Transverse colon (tissue), 4 donors: ENCODE data around the gene ZNF823. TPM values are rescaled to one million over a fixed set of nuclear protein-coding genes. Genes with fewer than 3 reads are reported as not detected.

ENCODE experiments used
- DNase-seq: peaks from one replicate; pipeline ENCODE4 v3.0.0-alpha.2; 2019
- H3K27ac ChIP-seq, 4 donors: fragments of 200-600 bp; sonication (generic); 2 replicates each; pipeline ENCODE4 v1.5.1; 2016 to 2018; ENCODE audit warnings: inconsistent platforms in 4 of 4
- H3K27me3 ChIP-seq: fragments of 200-600 bp; sonication (generic); 2 replicates; pipeline ENCODE4 v1.5.1; 2017; ENCODE audit warnings: inconsistent platforms
- H3K36me3 ChIP-seq, 4 donors: fragments of 200-600 bp; sonication (generic); 2 replicates each; pipeline ENCODE4 v1.5.1; 2017 to 2019; ENCODE audit warnings: inconsistent platforms in 4 of 4
- H3K4me1 ChIP-seq, 4 donors: fragments of 200-600 bp; sonication (generic); 2 replicates each; pipeline ENCODE4 v1.5.1; 2017 to 2020; ENCODE audit warnings: inconsistent platforms in 4 of 4
- H3K4me3 ChIP-seq, 4 donors: fragments of 200-600 bp; sonication (generic); 1 replicate in 1 of 4; 2 replicates in 3 of 4; pipeline versions ENCODE4 v1.5.1 to v1.6.1; 2017 to 2019; ENCODE audit warnings: inconsistent platforms in 4 of 4
- H3K9me3 ChIP-seq, 2 donors: fragments of 200-600 bp; sonication (generic); 2 replicates each; pipeline ENCODE4 v1.5.1; 2017 to 2019; ENCODE audit warnings: inconsistent platforms in 2 of 2
- CTCF ChIP-seq, 5 experiments: fragments of 200-600 bp in 3 of 5; fragments of 450-650 bp in 2 of 5; sonication (generic) in 3 of 5; IDR thresholded peaks; 1 replicate in 2 of 5; 2 replicates in 3 of 5; pipeline ENCODE4 v1.5.1; 2016 to 2017; ENCODE audit warnings: antibody characterized with exemption in 5 of 5, inconsistent platforms in 3 of 5, mild to moderate bottlenecking in 2 of 5, moderate library complexity in 1 of 5
- EP300 ChIP-seq: sonication (generic); formaldehyde crosslinking; IDR thresholded peaks from one replicate; pipeline ENCODE4 v1.6.1; 2017; ENCODE audit warnings: antibody characterized with exemption, low read depth
- POLR2A ChIP-seq: fragments of 450-650 bp; IDR thresholded peaks from one replicate; pipeline ENCODE4 v1.6.1; 2016; ENCODE audit warnings: antibody characterized with exemption, mild to moderate bottlenecking, moderate library complexity
- POLR2AphosphoS5 ChIP-seq, 3 donors: sonication (generic); formaldehyde crosslinking; IDR thresholded peaks; one replicate each; pipeline ENCODE4 v1.6.1; 2016; ENCODE audit warnings: antibody characterized with exemption in 3 of 3
- WGBS, 2 donors: methylation state at CpG; one replicate each; pipeline ENCODE4 v1.1.5; 2018; ENCODE audit warnings: low coverage in 1 of 2; 5-methylcytosine and 5-hydroxymethylcytosine counted together
- in situ Hi-C, 4 donors: fragments of 200-750 bp; cut with MboI; loops; one replicate each; pipeline versions ENCODE4 v1.15.0 to v1.15.1; 2017; ENCODE audit warnings: low sequenced_read_pairs in 3 of 4, low pct_ligation_motif_present in 1 of 4, low pct_unique_long_range_greater_than_20kb in 1 of 4
- intact Hi-C: fragments of 100-400 bp; cut with DNase I; formaldehyde crosslinking; loops from one replicate; pipeline ENCODE4 v1.15.1; 2023; ENCODE audit warnings: low total_unique reads
- small RNA-seq, 4 donors: library from RNA; depleted of rRNA; stranded (forward); fragments of <200 nt; gene quantifications; one replicate each; pipeline ENCODE3, GENCODE V24; 2016
- total RNA-seq, 4 donors: library from RNA; depleted of rRNA; stranded (reverse); fragments of >200 nt; gene quantifications; one replicate each; pipeline ENCODE4 v1.1.0, GENCODE V29; 2016

The ZNF823 gene
- total RNA-seq, 4 donors from 2014 or later = 16.4 to 69.1 (median 20.1) TPM

- DNase-seq = no peak
- peaks cover 5% of the 10 kb centered on the region for H3K27me3 ChIP-seq
- WGBS, 2 donors = 87 to 100% methylated on average over 1 to 6 of the region's 6 CpGs
- intact Hi-C loops (no loop called here), in situ Hi-C loops (no loop called here)
- H3K4me3 ChIP-seq = no peak overlapping the region
- TF ChIP-seq EP300 (no peak), CTCF (IDR thresholded peaks at IDR 0.05) (no peak)
- no peak overlapping the region for H3K27ac ChIP-seq
- H3K9me3 ChIP-seq = peaks cover 9 to 11% of the 10 kb centered on the region in 2 donors
- H3K4me1 ChIP-seq = peaks cover 0 to 7% (median 3%) of the 10 kb centered on the region in 4 donors
- no peaks in the 10 kb centered on the region for H3K36me3 ChIP-seq
Measured at GRCh38 chr19:11675569-11675968, 63.2 kb downstream of the ZNF823 start.

- no peak overlapping the region for H3K27ac ChIP-seq
- 40% methylated on average over 25 of the region's 26 CpGs; no CpG with 5 or more reads in 1 of the 2 donors for WGBS, 2 donors
Measured at GRCh38 chr19:11674067-11674492, 64.7 kb downstream of the ZNF823 start.

GRCh38 chr19:11673608-11674041 lies 65.1 kb downstream of the ZNF823 start:
- peak; percentile 70 for DNase-seq
- Histone ChIP-seq H3K27ac (no peak overlapping the region), H3K9me3 (no peaks in the 10 kb centered on the region), H3K27me3 (peaks cover 5% of the 10 kb centered on the region), H3K36me3 (no peaks in the 10 kb centered on the region), H3K4me1 (peaks cover 0 to 7% (median 3%) of the 10 kb centered on the region in 4 donors), H3K4me3 (peak overlapping the region in 3 of 4 donors; percentile 23 to 47 (median 25))
- WGBS, 2 donors = 17 to 25% methylated on average over 2 to 14 of the region's 14 CpGs
- in situ Hi-C loops (no loop called here), intact Hi-C loops (loop anchor here (1.0 kb wide), 1 partner anchor 23 kb away; no protein-coding TSS in a partner anchor)
- TF ChIP-seq CTCF (IDR thresholded peaks at IDR 0.05) (peak; percentile 62 to 66 (median 64)), EP300 (no peak)

More at GRCh38 chr19:11674067-11674492, 64.7 kb downstream of the ZNF823 start:
- in situ Hi-C loops = no loop called here
- peak overlapping the region in 3 of 4 donors; percentile 23 to 47 (median 25) for H3K4me3 ChIP-seq
- DNase-seq = no peak
- intact Hi-C loops = no loop called here
- TF ChIP-seq POLR2AphosphoS5 (IDR thresholded peaks at IDR 0.05) = no peak
- TF ChIP-seq EP300 = no peak
- TF ChIP-seq POLR2A = no peak
- TF ChIP-seq CTCF (IDR thresholded peaks at IDR 0.05) = no peak
- peaks cover 0 to 7% (median 3%) of the 10 kb centered on the region in 4 donors for H3K4me1 ChIP-seq
- H3K36me3 ChIP-seq = no peaks in the 10 kb centered on the region
- peaks cover 5% of the 10 kb centered on the region for H3K27me3 ChIP-seq
- H3K9me3 ChIP-seq = no peaks in the 10 kb centered on the region

Small RNA genes within 50 kb of the gene (small RNA-seq; reads per million reads assigned to genes)
- gene ZNF833P = 0 reads per million in 4 donors

Other genes starting within 250 kb of the ZNF823 start
- gene ZNF653, start 233.1 kb downstream of the ZNF823 start, total RNA-seq = 10 to 100 TPM; 10.6 to 44.9 (median 17.4) TPM
- 10 to 100 TPM; 20.9 to 63.4 (median 39.1) TPM for gene ECSIT, start 209.8 kb downstream of the ZNF823 start, total RNA-seq
- gene CNN1, start 200.1 kb downstream of the ZNF823 start, total RNA-seq = 1,000 to 10,000 TPM in 1 of 4 donors, 100 to 1,000 TPM in 3; 198 to 1,121 (median 486) TPM
- gene ELOF1, start 179.7 kb downstream of the ZNF823 start, total RNA-seq = 10 to 100 TPM; 14.7 to 45.7 (median 37.2) TPM
- gene ACP5, start 161.3 kb downstream of the ZNF823 start, total RNA-seq = 10 to 100 TPM; 10.5 to 60.2 (median 22.4) TPM
- gene ZNF627, start 141.5 kb downstream of the ZNF823 start, total RNA-seq = 10 to 100 TPM in 1 of 4 donors, 1 to 10 TPM in 2, under 1 TPM in 1; 0.40 to 10.2 (median 7.0) TPM
- 10 to 100 TPM in 3 of 4 donors, 1 to 10 TPM in 1; 8.3 to 20.9 (median 14.8) TPM for gene ZNF441, start 28.1 kb upstream of the ZNF823 start, total RNA-seq
- 1 to 10 TPM in 2 of 4 donors, under 1 TPM in 1, not detected in 1; 0.75 to 3.1 (median 2.4) TPM for gene ZNF491, start 59.6 kb upstream of the ZNF823 start, total RNA-seq
- gene ZNF440, start 75.3 kb upstream of the ZNF823 start, total RNA-seq = 10 to 100 TPM; 44.1 to 51.3 (median 48.2) TPM
- gene ZNF439, start 109.8 kb upstream of the ZNF823 start, total RNA-seq = 10 to 100 TPM; 14.6 to 20.3 (median 16.0) TPM
- 10 to 100 TPM; 27.4 to 42.6 (median 29.9) TPM for gene ZNF69, start 148.8 kb upstream of the ZNF823 start, total RNA-seq
- 10 to 100 TPM; 25.8 to 38.3 (median 29.1) TPM for gene ZNF700, start 186.2 kb upstream of the ZNF823 start, total RNA-seq
- gene ZNF763, start 226.1 kb upstream of the ZNF823 start, total RNA-seq = 10 to 100 TPM in 2 of 4 donors, 1 to 10 TPM in 2; 7.1 to 15.1 (median 9.5) TPM